GM19239 (cell line): ENCODE results near the gene POLK.
"Not testable (repeated sequence)": the region's sequence is repeated elsewhere in the genome, so short reads cannot be mapped to it uniquely, and the experiment has no call there.

Source experiments
- DNase-seq: peaks from one replicate; pipeline ENCODE4 v3.0.0; 2011; ENCODE audit warnings: low spot score; ENCODE audit not compliant: insufficient read length
- FAIRE-seq: peaks from 2 replicates; lab custom pipeline; 2011; peaks lifted over from hg19 to GRCh38; lab: Jason Lieb, UNC

Gene POLK

DNA sequence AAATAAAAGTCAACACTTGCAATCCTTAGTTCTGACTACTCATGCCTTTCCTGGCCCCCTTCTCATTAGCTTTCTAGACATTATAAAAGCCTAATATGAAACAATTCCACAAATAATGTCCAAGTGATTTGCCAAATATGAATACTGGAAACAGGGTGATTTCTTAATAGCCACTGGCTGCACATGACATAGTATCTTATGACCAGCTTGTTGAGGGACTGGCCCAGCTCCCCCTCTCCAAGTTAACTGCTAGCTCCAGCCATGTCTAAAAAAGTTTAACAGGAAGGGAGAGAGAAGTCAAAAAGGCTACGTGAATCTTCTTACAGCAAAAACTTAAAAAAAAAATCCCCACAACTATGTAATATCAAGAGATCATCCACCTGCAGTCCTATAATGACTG, 1.7 kb upstream of the POLK start:
- FAIRE-seq (no peak), DNase-seq (no peak)

DNA sequence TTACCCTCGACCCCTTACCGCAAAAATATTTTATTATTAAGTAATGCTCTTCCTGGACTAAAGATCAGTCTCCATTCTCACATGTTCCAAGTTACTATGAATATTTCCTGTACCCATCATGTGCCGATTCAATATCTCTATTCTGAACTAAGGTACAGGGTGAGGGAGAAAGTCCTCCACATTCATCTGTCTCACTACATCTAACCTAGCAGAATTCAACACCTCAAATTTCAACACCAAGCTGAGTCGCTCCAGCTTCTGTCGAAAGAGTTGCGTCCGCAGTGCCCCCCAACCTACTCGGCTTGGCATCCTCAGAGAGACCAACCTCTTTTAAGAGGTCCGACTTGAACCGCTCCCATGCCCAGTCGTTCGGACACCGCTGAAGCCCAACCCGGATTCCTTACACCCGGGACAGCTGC, 1.3 kb upstream of the POLK start:
- peak; percentile 81 for FAIRE-seq
- no peak for DNase-seq

DNA sequence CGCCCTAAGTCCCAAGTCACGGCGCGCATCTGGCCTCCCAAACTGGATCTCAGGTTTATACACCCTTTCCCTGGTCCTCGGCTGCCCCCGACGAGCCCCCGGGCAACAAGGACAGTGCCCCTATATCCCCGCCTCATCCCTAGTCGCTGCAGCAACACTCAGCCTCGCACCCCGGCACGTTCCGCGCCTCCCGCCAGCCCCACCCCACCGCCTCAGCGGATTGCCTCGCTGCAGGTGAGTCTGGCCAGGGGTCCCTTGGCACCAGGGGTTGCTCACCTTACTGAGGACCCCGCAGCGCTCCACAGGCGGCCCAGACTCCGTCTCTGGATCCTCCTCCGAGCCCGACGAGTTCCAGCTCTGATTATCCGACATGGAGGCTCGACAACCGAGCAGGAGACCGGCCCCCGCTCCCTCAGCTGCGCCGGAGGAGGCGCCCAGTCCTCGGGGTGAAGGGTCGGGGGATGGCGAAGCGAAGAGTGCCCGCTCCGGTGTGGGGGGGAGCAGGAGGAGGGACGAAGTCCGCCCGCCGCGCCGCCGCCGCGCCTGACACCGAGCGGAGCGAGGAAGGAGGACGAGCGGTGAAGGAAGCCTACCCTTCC, 756 bp upstream of the POLK start:
- DNase-seq (no peak), FAIRE-seq (no peak)

DNA sequence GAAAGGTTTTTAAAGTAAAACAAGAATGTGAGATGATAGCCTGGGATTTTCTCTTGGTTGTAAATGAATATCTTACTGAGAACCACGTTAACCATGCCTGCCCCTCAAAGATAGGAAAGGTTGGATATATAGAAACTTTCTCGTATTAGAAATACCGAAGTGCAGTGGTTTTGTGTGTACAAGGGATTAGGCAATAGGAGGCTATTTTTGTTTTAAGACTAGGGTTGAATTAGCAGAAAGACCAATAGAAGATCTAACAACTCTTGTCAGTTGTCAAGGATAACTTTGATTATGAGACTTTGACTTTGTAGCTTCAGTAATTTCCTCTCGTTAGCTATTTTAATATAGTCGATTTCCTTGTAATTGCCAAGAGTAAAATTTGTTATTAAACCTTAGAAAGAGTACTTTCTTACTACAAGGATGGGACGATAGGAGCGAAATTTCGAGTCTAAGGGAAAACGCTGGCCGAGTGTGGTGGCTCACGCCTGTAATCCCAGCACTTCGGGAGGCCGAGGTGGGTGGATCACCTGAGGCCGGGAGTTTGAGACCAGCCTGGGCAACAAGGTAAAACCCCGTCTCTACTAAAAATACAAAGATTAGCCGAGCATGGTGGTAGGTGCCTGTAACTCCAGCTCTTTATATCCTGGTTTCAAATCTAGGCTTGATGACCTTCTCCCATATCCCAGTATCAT, 838 bp downstream of the POLK start:
- DNase-seq = no peak

DNA sequence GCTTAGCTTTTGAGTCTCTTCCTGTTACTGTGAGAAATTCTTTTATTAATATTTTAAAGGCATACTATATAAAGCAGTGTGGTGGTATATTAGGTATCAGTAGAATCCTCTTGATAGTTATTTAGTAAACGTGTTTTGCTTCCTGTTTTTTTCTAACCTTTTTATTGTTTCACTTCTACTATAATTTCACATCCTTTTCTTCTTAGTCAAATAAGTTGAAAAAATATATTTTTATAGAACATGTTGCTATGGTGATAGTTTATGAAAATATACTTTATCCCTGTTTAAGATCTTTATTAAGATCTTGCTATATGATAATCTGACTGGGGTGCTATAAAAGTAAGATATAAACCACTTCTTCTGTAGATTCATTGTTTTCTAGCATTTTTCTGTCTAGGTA, 2.1 kb downstream of the POLK start:
- DNase-seq = no peak
- FAIRE-seq = no peak

More for the DNA sequence above, 838 bp downstream of the POLK start:
- no peak for FAIRE-seq

DNA sequence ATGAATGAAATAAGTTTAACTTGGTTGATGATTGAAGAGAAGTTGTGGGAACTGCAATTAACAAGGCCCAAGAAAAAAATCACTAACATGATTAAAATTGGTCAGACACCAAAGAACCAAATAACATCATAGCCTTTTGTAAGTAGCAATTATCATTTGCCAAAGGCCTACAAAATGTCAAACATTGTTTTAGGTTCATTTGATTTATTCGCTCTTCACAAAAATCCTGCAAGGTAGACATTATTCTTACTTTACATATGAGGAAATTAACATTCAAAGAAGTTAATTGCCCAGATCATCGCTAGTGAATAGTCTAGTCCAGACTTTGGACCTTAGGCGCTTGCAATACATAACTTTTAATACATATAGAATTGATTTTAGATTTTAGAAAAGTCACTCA, 2.6 kb downstream of the POLK start:
- DNase-seq (no peak), FAIRE-seq (peak; percentile 92)

DNA sequence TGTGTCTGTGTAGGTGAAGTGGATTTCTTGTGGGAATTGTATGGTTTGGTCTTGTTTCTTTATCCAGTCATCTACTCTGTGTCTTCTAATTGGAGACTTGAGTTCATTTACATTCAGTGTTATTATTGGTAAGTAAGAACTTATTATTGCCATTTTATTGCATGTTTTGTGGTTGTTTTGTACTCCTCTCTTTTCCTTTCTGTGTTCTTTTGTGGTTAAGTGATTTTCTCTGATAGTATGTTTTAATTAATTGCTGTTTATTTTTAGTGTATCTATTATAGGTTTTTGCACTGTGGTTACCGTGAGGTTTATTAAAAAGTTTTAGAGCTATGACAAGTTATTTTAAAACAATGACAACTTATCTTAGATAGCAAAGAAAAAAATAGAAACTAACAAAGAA, 8.1 kb downstream of the POLK start:
- no peak for DNase-seq
- FAIRE-seq = no peak

DNA sequence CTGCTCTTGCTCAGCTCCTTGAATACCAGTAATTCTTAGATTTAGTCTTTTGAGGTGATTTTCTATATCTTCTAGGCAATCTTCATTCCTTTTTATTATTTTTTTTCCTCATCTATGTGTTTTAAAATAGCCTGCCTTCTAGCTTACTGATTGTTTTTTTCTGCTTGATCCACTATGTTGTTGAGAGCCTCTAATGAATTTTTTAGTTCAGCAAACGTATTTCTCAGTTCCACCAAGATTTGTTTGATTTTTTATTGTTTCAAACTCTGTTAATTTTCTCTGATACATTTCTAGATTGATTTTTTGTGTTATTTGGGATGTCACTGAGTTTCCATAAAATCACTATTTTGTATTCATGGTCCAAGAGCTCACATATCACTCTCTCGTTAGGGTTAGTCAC, 9.5 kb downstream of the POLK start:
- DNase-seq (no peak), FAIRE-seq (no peak)

DNA sequence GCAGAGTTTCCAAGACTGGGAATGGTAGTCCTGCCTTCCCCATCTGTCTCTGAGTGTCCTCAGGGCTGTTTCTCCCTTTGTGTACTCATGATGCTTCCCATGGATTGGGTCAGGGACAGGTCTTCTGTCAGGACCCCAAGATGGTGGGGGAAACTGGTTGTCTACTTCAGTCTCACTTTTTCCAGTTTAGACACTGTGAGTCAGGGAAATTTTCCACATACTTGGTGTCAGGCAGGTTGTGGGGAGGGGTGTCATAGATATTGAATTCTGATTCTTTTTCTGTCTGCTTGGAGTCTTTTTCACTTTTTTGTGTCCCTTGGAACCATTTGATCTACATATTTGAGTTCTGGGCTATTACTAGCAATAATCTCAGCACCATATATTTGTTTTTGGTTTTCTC, 10.3 kb downstream of the POLK start:
- no peak for DNase-seq
- FAIRE-seq = peak; percentile 11

DNA sequence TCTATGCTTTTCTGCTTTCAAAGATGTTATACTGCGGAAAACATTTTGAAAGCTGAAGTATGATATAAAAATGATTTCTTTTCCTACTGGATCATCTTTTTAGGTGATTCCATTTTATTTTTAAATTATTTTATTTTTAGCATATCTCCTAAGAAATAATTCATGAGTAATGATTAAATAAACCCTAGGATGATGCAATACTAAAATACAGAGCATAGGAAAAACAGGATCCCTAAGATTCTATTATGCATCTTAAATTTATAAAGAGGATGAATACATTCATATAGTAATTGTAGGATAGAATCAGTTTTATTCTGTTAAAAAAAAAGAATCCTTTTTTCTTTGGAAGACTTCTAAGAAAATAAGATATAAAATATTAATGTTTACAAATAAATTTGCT, 10.9 kb downstream of the POLK start:
- no peak for DNase-seq
- FAIRE-seq = no peak

DNA sequence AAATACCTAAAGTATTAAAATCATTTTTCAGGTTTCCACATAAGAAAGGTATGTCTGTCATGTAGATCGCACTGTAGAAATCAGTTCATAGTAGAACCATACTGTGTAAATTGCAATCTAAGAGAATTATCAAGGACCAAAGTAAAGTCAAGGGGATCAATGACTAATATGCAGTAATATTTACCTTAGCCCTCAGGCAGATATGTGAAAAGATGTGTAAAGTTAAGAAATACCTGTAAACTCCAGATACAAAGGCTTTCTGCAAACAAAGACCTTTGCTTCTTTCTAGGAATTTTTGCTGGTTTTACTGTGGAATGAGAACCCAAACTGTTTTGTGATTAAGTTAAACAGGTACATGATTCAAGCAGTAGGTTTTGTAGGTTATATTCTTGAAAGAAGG, 11.6 kb downstream of the POLK start:
- peak; percentile 73 for FAIRE-seq
- no peak for DNase-seq

DNA sequence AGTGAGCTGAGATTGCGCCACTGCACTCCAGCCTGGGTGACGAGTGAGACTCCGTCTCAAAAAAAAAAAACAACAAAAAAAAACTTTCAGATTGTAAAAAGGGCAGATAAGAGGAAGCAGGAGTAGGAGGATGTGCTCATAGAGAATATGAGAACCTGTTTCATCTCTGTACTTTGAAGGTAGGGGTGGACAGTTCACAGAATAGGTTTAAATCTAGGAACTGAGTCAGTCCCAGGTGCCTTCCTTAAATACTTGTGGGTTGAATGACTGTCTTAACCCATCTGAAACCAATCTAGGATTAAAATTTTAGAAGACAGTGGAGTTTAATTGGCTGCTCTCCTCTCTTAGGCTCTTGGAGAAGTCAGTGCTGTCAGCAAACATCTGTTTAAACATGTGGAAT, 12.4 kb downstream of the POLK start:
- peak; percentile 84 for FAIRE-seq
- no peak for DNase-seq

DNA sequence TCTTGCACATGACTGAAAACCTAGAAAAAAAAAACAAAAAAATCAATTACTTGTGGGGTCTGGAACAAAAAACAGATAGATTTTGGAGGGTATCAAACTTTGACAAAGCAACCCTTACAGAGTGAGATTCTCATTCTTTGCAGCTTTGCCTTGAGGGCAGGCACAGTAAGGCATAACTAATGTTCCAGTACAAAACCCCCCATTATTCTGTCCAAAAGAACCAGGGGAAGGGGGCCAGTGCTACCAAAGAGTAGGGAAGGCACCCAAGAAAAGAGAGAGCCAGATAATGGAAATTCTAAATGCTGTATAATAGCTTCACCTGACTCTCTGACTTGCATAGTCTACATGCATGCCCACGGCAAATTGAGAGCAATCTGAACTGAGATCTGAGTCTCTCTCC, 12.9 kb downstream of the POLK start:
- peak; percentile 4 for FAIRE-seq
- no peak for DNase-seq

DNA sequence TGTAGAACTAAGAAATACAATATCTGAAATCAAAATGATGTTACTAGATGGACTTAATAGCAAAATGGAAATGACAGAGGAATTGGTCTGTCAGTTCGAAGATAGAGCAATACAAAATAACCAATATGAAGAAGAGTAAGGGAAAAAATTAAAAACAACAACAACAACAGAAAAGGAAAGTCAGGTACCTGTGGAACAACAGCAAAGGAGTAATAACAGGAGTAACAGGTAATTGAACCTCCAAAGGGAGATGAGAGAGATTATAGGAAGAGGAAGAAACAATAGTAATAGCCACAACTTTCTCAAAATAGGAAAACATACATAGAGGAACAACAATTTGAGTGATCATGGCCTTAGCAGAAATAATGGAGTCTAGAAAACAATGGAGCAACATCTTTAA, 13.7 kb downstream of the POLK start:
- peak; percentile 67 for FAIRE-seq
- DNase-seq = no peak

DNA sequence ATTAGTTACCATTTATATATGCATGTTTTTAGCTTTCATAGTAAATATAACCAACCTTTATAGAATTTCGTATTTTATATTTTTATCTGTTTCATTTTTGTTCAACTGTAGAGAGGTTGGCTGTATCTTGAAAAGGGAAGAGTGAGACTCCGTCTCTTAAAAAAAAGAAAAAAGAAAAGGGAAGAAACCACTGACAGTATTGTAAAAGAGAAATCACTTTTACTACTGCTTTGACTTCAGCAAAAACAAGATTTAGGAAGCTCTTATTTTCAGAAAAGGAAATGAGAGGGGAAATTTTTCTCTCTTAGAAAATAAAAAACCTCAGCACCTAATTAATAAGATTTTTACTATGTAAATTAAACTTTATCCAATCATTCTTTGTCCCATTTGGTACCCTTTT, 14.4 kb downstream of the POLK start:
- DNase-seq (no peak), FAIRE-seq (peak; percentile 11)

DNA sequence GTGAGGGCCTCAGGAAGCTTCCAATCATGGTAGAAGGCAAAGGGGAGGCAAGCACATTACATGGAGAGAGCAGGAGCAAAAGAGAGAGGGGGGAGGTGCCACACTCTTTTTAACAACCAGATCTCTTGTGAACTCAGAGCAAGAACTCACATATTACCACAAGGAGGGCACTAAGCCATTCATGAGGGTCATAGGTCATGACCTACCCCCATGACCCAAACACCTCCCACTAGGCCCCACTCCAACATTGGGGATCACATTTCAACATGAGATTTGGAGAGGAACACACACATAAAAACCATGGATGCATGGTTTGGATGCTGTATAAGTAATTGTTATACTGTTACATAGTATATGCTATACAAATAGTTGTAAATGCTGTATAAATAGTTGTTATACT, 17.5 kb downstream of the POLK start:
- no peak for DNase-seq
- FAIRE-seq = no peak

DNA sequence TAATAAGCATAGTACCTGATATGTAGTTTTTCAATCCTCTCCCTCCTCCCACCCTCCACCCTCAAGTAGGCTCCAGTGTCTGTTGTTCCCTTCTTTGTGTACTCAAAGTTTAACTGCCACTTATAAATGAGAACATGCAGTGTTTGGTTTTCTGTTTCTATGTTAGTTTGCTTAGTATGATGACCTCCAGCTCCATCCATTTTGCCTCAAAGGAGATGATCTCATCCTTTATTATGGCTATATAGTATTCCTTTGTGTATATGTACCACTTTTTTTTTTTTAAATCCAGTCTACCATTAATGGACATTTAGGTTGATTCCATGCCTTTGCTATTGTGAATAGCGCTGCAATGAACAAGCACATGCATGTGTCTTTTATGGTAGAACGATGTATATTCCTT, 20.5 kb downstream of the POLK start:
- no peak for DNase-seq
- FAIRE-seq = no peak

DNA sequence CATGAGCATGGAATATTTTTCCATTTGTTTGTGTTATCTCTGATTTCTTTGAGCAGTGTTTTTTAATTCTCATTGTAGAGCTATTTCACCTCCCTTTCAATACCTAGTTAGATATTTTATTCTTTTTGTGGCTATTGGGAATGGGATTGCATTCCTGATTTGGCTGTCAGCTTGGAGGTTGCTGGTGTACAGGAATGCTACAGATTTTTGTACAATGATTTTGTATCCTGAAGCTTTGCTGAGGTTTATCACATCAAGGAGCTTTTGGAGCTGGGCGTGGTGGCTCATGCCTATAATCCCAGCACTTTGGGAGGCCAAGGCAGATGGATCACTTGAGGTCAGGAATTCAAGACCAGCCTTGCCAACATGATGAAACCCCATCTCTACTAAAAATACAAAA, 22.0 kb downstream of the POLK start:
- DNase-seq, FAIRE-seq: not testable (repeated sequence)

DNA sequence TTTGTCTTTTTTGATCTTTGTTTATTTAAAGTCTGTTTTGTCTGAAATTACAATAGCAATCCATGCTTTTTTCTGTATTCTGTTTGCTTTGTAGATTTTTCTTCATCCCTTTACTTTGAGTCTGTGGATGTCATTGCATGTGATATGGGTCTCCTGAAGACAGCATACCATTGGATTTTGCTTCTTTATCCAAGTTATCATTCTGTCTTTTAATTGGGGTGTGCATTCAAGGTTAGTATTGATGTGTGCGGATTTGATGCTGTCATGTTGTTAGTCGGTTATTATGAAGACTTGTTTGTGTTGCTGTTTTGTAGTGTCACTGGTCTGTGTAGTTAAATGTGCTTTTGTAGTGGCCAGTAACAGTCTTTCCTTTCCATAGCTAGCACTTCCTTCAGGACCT, 23.0 kb downstream of the POLK start:
- no peak for FAIRE-seq
- no peak for DNase-seq

DNA sequence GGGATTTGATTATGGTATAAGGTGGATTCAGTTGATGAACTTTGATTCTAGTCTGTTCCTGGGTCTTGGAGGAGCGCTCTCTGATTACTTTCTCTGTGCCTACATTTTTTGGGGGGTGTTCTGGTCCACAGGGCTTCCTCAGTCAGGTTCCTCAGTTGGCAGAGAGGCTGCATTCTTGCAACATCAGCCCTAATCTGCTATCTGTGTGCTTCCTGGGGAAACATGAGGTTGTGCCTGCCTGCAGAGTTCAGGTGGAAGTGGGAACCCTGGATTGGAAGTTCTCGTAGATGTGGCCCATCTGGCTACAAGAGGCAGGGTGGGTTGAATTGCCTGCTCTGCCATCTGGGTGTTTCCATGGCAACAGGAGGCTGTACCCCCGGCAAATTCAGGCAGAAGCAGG, 24.5 kb downstream of the POLK start:
- no peak for FAIRE-seq
- DNase-seq = no peak

DNA sequence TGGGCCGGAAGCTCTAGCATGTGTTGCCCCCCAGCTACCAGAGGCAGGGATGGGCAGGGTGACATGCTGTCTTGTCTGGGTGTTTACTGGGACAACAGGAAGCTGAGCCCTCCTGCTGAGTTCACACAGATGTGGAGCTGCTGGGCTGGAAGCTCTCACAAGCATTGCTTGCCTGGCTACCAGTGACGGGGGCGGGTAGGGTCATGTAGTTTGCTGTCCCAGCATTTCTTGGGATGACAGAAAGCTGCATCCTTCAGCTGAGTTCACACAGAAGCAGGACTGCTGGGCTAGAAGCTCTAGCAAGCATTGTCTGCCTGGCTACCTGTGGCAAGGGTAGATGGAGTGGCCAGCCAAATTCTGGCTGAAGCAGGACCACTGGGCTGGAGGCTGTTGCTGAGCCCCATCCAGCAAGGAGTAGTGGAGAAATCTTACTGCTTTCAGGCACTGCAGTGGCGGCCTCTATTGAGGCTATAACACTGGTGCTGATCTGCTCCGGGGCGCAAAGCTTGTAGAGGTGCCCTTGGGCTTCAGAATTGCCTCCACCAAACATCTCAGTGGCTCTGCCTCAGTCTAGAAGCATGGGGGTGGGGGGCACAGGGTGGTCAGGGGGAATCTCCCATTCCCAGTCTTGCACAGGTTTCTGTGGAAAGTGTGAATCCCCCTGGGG, 25.1 kb downstream of the POLK start:
- DNase-seq = no peak

DNA sequence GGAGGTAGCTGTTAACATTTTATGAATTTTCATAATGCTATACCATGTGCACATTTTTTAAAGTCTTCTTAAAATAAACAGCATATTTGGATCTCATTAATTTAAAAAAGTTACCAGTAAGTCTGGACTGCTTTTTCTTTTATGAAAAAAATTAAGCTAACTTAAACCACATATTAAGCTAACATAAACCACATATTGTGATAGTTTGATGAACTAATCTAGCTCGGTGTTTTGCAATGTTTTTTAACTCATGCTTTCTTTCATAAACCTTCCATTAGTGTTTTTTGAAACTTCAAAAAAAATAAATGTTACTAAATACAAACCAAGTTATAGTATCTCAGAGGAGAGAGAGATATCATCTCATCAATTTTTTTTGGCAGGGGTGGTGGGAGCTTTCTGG, 26.5 kb downstream of the POLK start:
- no peak for DNase-seq
- no peak for FAIRE-seq

More for the DNA sequence above, 25.1 kb downstream of the POLK start:
- no peak for FAIRE-seq
